HG03460 (cell line): ENCODE data around the gene PAX1.

Experiments used
- ATAC-seq: cut with Tn5 transposase; IDR thresholded peaks from one replicate; pipeline ENCODE4 v1.9.1; 2021; ENCODE audit not compliant: unreplicated experiment

PAX1 gene

DNA sequence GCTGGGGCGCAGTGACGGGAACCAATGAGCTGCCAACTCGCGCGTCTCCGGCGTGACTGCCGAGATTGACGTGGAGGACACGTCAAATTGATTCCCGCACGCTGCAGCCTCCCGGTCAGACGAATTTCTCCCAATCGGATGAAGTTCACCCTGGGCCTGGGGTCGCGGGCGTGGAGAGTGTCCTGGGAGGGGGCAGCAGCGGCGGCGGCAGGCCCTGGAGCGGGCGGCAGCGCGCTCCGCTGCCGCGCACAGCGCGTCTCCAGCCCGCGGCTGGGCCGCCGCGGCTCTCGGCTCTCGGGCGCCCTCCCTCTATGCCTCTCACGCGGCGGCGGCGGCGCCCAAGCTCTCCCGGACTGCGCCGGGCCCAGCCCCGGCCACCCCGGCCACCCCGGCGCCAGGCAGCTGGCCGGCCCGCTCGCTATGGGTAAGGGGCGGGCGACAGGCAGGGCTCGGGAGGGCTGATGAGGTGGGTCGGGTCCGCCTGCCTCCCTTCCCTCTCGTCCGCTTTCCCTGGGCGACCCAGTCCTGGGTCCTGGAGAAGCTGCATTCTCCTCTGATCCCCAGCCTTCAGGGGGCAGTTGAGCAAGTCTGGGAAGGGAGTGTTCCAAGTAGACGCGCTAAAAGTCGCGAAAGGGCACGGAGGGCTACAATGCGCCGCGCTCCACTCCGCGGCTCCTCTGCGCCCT, at the start of gene PAX1:
PAX1 (plus strand) TSS at position 90 of the 686 bp plus-strand sequence; CDS start at position 139, 49 bp downstream.
- no peak for ATAC-seq

- no peak for ATAC-seq
These were observed 49.0 kb upstream of the PAX1 start for GRCh38 chr20:21656308-21657067.

DNA sequence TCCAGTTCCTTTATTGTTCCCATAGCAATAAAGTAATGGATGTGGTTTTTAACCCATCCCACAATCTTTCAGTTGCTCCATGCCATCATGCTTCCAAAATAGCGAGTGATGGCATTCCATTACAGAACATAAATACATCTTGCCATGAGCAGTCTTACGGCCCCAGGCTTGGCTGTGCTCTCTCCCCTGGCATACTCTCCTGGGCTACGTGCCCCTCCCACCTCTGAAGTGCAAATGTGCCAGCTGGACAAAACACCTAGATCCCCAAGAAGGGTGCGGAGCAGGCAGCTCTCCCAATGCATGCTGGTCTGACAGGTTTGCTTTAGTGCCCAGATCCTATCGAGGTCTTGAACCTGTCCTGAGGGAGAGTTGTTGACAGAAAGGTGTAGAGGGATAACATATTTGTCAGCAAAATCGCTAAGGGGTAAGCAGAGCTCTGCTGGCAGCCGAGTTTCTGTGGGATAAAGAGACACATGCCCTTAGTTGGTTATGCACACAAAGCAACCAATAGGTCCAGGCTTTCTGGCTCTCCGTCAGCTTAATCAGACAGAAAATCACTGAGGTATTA, 43.9 kb upstream of the PAX1 start:
- no peak for ATAC-seq

- ATAC-seq, result no peak
These were observed 42.0 kb upstream of the PAX1 start for GRCh38 chr20:21663465-21663864.

GRCh38 chr20:21665687-21666446, 39.6 kb upstream of the PAX1 start:
- ATAC-seq, result no peak

DNA sequence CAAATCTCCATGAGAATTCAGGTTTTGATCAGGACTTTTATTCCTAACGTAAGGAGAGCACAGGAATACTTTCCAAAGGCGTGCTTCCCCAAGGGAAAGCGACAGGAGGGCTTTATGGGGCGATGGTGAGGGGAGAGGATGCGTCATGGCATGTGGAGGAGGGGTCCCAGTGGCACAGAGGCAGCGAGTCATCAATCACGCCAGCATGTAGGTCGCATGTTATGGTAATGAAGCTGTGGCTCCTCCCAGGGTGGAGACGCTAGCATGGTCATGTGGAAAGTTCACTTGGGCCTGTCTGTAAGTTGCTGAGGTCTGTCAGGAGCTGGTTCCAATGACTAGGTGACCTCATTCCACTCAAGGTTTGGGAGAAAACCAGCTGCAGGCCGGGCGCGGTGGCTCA, 35.3 kb upstream of the PAX1 start:
- no peak for ATAC-seq

- ATAC-seq, result no peak
These were observed 34.5 kb upstream of the PAX1 start for GRCh38 chr20:21670981-21671380.

- ATAC-seq, result no peak
These were observed 28.2 kb upstream of the PAX1 start for GRCh38 chr20:21677261-21677660.

- no peak for ATAC-seq
These were observed 27.7 kb upstream of the PAX1 start for GRCh38 chr20:21677781-21678180.

- no peak for ATAC-seq
These were observed 24.1 kb upstream of the PAX1 start for GRCh38 chr20:21681234-21681921.

GRCh38 chr20:21681922-21682318, 23.5 kb upstream of the PAX1 start:
- no peak for ATAC-seq

- no peak for ATAC-seq
These were observed 22.9 kb upstream of the PAX1 start for GRCh38 chr20:21682521-21682954.

DNA sequence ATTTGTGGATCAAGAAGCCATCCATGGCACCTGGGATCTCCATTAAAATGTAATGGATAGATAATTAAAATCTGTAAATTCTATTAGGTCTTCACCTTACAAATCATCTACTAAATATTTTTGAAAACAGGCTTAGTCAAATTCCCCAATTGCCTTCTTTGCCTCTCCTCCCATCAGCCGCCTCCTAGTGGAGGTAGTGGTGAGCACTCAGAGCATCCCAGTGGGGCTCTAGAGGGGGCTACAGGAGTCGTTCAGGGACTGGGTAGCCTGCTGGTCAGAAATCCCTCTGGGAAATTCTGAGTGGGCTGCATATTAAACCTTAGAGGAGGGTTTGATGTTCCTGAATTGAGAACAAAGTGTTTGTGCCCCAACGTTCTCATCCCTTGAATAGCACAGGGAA, 20.8 kb upstream of the PAX1 start:
- ATAC-seq, result no peak

DNA sequence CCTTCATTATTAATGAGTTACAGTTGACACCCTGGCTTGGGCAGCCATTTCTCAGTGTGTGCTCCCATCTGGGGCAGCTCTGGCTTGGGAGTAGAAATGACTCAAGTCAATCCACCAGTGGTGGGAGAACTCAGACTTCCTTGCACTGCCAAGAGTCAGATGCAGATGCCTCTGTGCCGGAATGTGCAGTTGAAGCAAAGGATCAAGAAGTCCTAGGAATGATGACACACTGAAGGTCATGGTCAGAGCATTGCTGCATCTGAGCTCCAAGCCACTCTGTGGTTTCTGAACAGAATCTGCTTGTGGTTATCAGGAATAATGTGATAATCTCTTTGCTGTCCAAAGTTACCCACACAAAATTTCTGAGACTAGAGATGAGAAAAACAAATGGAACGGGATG, 19.5 kb upstream of the PAX1 start:
- no peak for ATAC-seq

GRCh38 chr20:21693322-21693721, 12.1 kb upstream of the PAX1 start:
- ATAC-seq, result no peak

DNA sequence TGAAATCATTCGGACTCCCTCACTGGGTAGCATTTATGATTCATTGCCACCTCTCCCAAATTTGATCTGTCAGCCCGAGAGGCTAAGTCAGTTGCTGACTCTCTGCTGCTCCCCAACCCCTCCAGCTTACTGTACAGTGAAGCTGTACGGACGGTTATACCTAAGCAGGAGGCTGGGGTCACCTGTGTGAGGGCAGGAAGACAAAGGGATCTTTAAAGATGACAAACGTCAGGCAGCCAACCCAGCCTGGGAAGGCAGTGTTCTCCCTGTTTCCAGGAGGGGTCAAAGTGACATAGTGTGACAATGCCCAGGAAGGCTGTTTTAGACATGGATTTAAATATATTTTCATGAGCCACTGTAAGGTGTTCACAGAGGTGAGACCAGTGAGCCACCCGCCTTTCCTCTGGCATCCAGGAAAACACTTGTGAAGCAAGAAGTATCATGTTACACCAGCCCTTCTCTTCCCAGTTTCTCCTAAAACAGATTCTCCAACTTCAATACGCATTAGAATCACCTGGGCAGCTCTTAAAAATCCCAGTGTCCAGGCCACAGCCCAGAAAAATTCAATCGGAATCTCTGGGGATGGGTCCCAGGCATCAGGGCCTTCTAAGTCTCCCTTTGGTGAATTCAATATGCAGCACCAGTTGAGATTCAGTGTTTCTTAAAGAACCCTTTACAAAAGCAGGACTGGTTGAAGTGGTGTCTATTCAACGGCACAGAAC, 6.8 kb upstream of the PAX1 start:
- ATAC-seq, result no peak

GRCh38 chr20:21699216-21699508, 6.3 kb upstream of the PAX1 start:
- ATAC-seq, result no peak

- ATAC-seq, result no peak
These were observed 4.1 kb upstream of the PAX1 start for GRCh38 chr20:21701171-21701876.

GRCh38 chr20:21702016-21702415, 3.4 kb upstream of the PAX1 start:
- ATAC-seq, result no peak
